Thymus (tissue), 14 donors: Measurements from ENCODE around the gene FRZB. TPM values are rescaled to one million over a fixed set of nuclear protein-coding genes. Genes with fewer than 3 reads are reported as not detected.
A peak's percentile ranks its signal among the peaks of the same experiment; 100 is the strongest.

ENCODE experiments used
- DNase-seq, 9 donors: peaks; one replicate each; pipeline ENCODE4 v3.0.0-alpha.2; 2013; ENCODE audit warnings: low spot score in 9 of 9, low read depth in 6 of 9, missing footprints in 1 of 9
- H3K27ac ChIP-seq, 2 donors: one replicate each; pipeline ENCODE4 v1.5.1; 2013; ENCODE audit warnings: control low read depth in 1 of 2, low read depth in 1 of 2, low read length in 1 of 2, mild to moderate bottlenecking in 1 of 2, moderate library complexity in 1 of 2
- H3K27me3 ChIP-seq, 2 donors: one replicate each; pipeline ENCODE4 v1.5.1; 2013; ENCODE audit warnings: low read length in 1 of 2; ENCODE audit not compliant: control insufficient read depth in 2 of 2, insufficient read depth in 1 of 2
- H3K36me3 ChIP-seq, 2 donors: one replicate each; pipeline ENCODE4 v1.5.1; 2013; ENCODE audit warnings: low read length in 1 of 2, mild to moderate bottlenecking in 1 of 2, moderate library complexity in 1 of 2; ENCODE audit not compliant: control insufficient read depth in 2 of 2, insufficient read depth in 2 of 2
- H3K4me1 ChIP-seq, 2 donors: one replicate each; pipeline ENCODE4 v1.5.1; 2013; ENCODE audit warnings: low read length in 2 of 2; ENCODE audit not compliant: control insufficient read depth in 2 of 2, insufficient read depth in 2 of 2
- H3K4me3 ChIP-seq, 2 donors: one replicate each; pipeline ENCODE4 v1.5.1; 2013; ENCODE audit warnings: low read length in 2 of 2, control low read depth in 1 of 2, mild to moderate bottlenecking in 1 of 2
- H3K9me3 ChIP-seq, 2 donors: one replicate each; pipeline ENCODE4 v1.5.1; 2013; ENCODE audit warnings: low read length in 1 of 2, mild to moderate bottlenecking in 1 of 2; ENCODE audit not compliant: control insufficient read depth in 2 of 2, insufficient read depth in 1 of 2
- WGBS: extraction: QIAGEN DNeasy Blood & Tissue Kit; methylation state at CpG from one replicate; pipeline ENCODE4 v1.1.7; 2013; 5-methylcytosine and 5-hydroxymethylcytosine counted together
- long read RNA-seq, 10 donors: transcript quantifications; one replicate each; lab custom pipeline, GENCODE V29; 2026
- polyA plus RNA-seq: library from polyadenylated mRNA; stranded (reverse); fragments of 200-250 nt; gene quantifications from one replicate; pipeline ENCODE4 v1.2.3, GENCODE V29; 2013
- total RNA-seq: library from RNA; stranded (reverse); fragments of 120-200 nt; gene quantifications from one replicate; pipeline ENCODE4 v1.2.4, GENCODE V29; 2013
- donor health status: healthy.

The FRZB gene
- 2.5 TPM for total RNA-seq
- polyA plus RNA-seq = 5.0 TPM
- long read RNA-seq, donor 1 = 0 reads
- long read RNA-seq, donor 2, partial matches to known transcripts = 0 of 2 reads
- long read RNA-seq, donor 2, other reads (novel, unspliced or antisense) = 0 of 2 reads
- long read RNA-seq, donor 3, transcript FRZB-201 (6 exons, 3,162 nt) = major isoform, 12 of 12 reads
- long read RNA-seq, donor 3, partial matches to known transcripts = 0 of 12 reads
- long read RNA-seq, donor 3, other reads (novel, unspliced or antisense) = 0 of 12 reads
- long read RNA-seq, donor 4, transcript FRZB-201 (6 exons, 3,162 nt) = major isoform, 5 of 10 reads
- long read RNA-seq, donor 4, partial matches to known transcripts = 5 of 10 reads
- long read RNA-seq, donor 4, other reads (novel, unspliced or antisense) = 0 of 10 reads
- long read RNA-seq, donor 5, transcript FRZB-201 (6 exons, 3,162 nt) = major isoform, 11 of 26 reads
- long read RNA-seq, donor 5, partial matches to known transcripts = 15 of 26 reads
- long read RNA-seq, donor 5, other reads (novel, unspliced or antisense) = 0 of 26 reads
- long read RNA-seq, donor 6, transcript FRZB-201 (6 exons, 3,162 nt) = major isoform, 6 of 6 reads
- long read RNA-seq, donor 6, partial matches to known transcripts = 0 of 6 reads
- long read RNA-seq, donor 6, other reads (novel, unspliced or antisense) = 0 of 6 reads
- long read RNA-seq, donor 7, partial matches to known transcripts = 0 of 4 reads
- long read RNA-seq, donor 7, other reads (novel, unspliced or antisense) = 0 of 4 reads
- long read RNA-seq, donor 8, transcript FRZB-201 (6 exons, 3,162 nt) = major isoform, 6 of 6 reads
- long read RNA-seq, donor 8, partial matches to known transcripts = 0 of 6 reads
- long read RNA-seq, donor 8, other reads (novel, unspliced or antisense) = 0 of 6 reads
- long read RNA-seq, donor 9, transcript FRZB-201 (6 exons, 3,162 nt) = major isoform, 6 of 6 reads
- long read RNA-seq, donor 9, partial matches to known transcripts = 0 of 6 reads
- long read RNA-seq, donor 9, other reads (novel, unspliced or antisense) = 0 of 6 reads
- long read RNA-seq, donor 10, transcript FRZB-201 (6 exons, 3,162 nt) = major isoform, 5 of 5 reads
- long read RNA-seq, donor 10, partial matches to known transcripts = 0 of 5 reads
- long read RNA-seq, donor 10, other reads (novel, unspliced or antisense) = 0 of 5 reads

- Histone ChIP-seq H3K4me3 (peak within 1 kb of the TSS; percentile 36 to 51), H3K27ac (peak within 1 kb of the TSS in 1 of 2 donors; percentile 87), H3K9me3 (peaks cover 0 to 6% of the 10 kb centered on the region in 2 donors), H3K36me3 (no peaks in the 10 kb centered on the region), H3K27me3 (peaks cover 19 to 43% of the 10 kb centered on the region in 2 donors), H3K4me1 (peaks cover 0 to 23% of the 10 kb centered on the region in 2 donors)
- whole genome bisulfite sequencing = 4% methylated on average over 57 of the region's 57 CpGs
- peak in 5 of 9 donors; percentile 29 to 63 (median 39) for DNase-seq
These were observed at the start of gene FRZB for GRCh38 chr2:182866461-182867406. FRZB (minus strand) TSS chr2:182866637; CDS start chr2:182866552, 85 bp downstream.

DNA sequence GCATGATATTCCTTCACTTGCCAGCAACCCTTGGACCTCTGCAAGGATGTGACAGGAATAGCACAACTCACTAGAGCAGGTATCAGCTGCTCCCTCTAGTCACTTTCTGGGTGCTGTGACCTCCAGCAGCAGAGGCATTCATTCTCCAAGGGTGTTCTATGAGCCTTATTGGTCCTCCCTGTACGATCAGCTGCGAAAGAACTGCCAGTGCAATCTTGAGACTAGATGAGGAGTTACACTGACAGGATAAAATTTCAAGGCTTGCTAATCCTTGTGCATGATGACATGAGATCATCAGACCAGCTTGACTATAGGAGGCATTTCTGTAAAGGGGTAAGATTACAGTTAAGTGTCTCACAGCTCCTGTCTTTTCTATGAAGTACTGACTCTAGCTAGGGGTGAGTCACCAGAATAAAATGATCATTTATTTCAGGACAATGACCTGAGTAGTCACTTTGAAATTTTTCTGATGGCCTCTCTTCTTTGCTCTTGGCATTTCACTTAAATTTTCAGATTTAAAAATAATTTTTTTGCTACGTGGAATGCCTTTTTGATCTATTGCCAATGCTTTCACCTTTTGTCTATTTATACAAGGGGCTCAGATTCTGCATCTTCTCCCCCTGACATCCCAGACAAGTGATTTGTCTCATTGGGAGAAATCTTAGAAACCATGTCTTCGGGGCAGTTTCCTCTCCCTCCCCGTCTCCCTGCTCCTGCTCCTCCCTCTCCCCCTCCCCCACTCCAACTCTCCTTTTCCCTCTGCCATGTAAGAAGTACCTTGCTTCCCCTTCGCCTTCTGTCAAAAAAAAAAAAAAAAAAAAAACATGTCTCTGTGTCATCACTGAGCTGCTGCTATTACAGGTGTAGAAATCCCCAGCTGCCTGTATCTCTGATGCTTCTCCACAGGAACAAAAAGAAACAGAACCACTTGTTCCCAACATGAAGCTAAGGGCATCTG, 49.2 kb upstream of the FRZB start:
- Histone ChIP-seq H3K36me3 (no peaks in the 10 kb centered on the region), H3K4me3 (no peak overlapping the region), H3K27me3 (no peaks in the 10 kb centered on the region), H3K27ac (no peak overlapping the region), H3K9me3 (no peaks in the 10 kb centered on the region), H3K4me1 (no peaks in the 10 kb centered on the region)
- DNase-seq = no peak
- WGBS = 91% methylated on average over 6 of the region's 6 CpGs

DNA sequence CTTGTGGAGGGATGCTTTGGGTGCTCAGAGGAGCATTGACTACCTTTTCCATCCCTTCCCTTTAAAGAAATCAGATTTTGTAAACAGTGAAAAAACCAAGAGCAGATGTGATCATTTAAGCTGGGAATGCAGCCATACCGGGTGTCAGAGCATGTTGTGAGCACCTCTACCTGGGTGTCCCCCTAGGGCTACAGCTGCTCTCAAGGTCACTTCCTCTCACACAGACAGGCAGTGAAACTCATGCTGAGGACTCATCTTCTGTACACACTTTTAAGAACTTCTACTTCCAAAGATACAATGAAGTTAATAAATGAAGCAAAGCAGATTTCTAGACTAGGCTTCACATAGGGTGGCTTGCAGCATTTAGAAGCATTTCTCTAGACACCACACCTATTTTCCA, 48.4 kb upstream of the FRZB start:
- no peak overlapping the region for H3K27ac ChIP-seq
- H3K36me3 ChIP-seq = no peaks in the 10 kb centered on the region
- no peak for DNase-seq
- H3K4me1 ChIP-seq = no peaks in the 10 kb centered on the region
- H3K9me3 ChIP-seq = no peaks in the 10 kb centered on the region
- no peak overlapping the region for H3K4me3 ChIP-seq
- 84% methylated on average over 1 of the region's 1 CpG for WGBS
- H3K27me3 ChIP-seq = no peaks in the 10 kb centered on the region

DNA sequence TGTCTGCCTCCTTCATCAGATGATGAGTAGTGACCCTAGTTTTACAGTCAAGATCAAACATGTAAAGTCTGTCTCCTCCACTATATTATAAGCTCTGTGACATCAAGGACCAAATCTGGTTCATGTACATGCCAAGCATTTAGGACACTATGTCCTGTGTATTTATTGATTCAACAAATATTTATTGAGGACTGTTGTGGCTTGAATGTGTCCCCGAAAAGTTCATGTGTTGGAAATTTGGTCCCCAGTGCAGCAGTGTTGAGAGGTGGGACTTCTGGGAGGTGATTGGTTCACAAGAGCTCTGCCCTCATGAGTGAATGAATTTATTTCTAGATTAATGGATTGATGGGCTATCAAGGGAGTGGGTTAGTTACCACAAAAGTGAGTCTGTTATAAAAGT, 46.6 kb upstream of the FRZB start:
- no peak overlapping the region for H3K4me3 ChIP-seq
- H3K9me3 ChIP-seq = no peaks in the 10 kb centered on the region
- DNase-seq = no peak
- no peaks in the 10 kb centered on the region for H3K4me1 ChIP-seq
- no peak overlapping the region for H3K27ac ChIP-seq
- no peaks in the 10 kb centered on the region for H3K27me3 ChIP-seq
- 97% methylated on average over 1 of the region's 1 CpG for WGBS
- H3K36me3 ChIP-seq = no peaks in the 10 kb centered on the region

GRCh38 chr2:182912518-182912915, 46.1 kb upstream of the FRZB start:
- 91% methylated on average over 3 of the region's 3 CpGs for WGBS
- H3K27ac ChIP-seq = no peak overlapping the region
- H3K4me1 ChIP-seq = no peaks in the 10 kb centered on the region
- H3K4me3 ChIP-seq = no peak overlapping the region
- DNase-seq = no peak
- no peaks in the 10 kb centered on the region for H3K36me3 ChIP-seq
- H3K9me3 ChIP-seq = no peaks in the 10 kb centered on the region
- H3K27me3 ChIP-seq = no peaks in the 10 kb centered on the region

DNA sequence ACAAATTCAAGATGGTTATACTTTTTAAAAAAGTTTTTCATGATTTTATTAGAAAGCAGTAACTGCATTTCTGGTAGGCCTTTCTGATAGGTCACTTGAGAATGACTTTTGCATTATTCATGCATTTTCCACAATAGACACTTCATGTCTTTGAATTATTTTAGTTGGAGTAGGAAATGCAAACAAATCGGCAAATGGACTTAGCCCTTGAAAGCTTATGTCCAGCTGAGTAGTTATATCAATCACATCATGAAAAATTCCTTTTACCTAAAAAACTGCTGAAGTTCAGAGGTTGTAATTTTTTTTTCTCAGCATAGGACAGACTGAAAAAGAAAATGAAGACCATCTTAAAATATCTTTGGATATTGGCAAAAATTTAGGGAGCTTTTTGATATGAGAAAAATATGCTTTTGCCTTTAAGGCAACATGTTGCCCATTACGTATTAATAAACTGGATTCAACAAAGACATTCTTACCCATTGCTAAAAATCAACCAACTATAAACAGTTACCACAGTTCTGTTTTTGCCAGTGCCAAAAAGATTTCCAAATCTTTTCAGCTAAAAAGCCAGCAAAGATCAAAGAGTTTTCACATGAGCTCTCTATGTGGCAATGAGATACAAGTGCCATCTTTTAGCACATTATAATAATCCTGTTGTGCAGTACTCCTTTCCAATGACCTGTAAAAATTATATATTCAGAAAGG, 45.5 kb upstream of the FRZB start:
- 98% methylated on average over 2 of the region's 2 CpGs for WGBS
- Histone ChIP-seq H3K4me3 (no peak overlapping the region), H3K36me3 (no peaks in the 10 kb centered on the region), H3K9me3 (no peaks in the 10 kb centered on the region), H3K27ac (no peak overlapping the region), H3K4me1 (no peaks in the 10 kb centered on the region), H3K27me3 (no peaks in the 10 kb centered on the region)
- DNase-seq = no peak

DNA sequence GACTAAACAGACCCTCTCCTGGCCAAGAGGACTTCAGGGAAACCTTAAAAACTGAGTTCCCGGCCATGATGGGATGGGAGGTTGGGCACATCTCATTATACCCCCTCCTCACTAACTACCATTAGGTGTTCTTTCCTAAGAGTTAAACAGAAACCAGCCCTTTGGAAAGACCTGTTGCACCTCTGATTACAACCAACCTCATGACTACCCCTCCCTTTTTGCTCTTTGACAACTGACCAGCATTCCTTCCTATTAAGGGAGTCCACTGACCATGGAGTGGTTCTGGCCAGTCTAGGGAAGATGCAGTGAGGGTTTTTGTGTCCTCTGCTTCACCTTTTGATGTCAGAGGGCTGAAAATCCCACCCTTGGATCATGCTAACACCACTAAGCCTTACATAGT, 44.5 kb upstream of the FRZB start:
- Histone ChIP-seq H3K27ac (no peak overlapping the region), H3K4me1 (no peaks in the 10 kb centered on the region), H3K9me3 (no peaks in the 10 kb centered on the region), H3K4me3 (no peak overlapping the region), H3K36me3 (no peaks in the 10 kb centered on the region), H3K27me3 (no peaks in the 10 kb centered on the region)
- no peak for DNase-seq
- WGBS = 100% methylated on average over 1 of the region's 1 CpG
